DOHH2 (cell line): ENCODE results near the gene RPL15.

ENCODE experiments used
- H3F3A ChIP-seq: fragments of 200-600 bp; sonication (generic), shearing (Covaris generic); 2 replicates; pipeline ENCODE4 v1.6.0; 2016; ENCODE audit warnings: antibody characterized with exemption, mild to moderate bottlenecking; ENCODE audit not compliant: control insufficient read depth, insufficient read depth
- H3K27ac ChIP-seq: fragments of 200-600 bp; sonication (generic); 2 replicates; pipeline ENCODE4 v1.5.1; 2014; ENCODE audit warnings: low read depth, mild to moderate bottlenecking, low read length, moderate library complexity
- H3K27me3 ChIP-seq: fragments of 200-600 bp; sonication (generic); 2 replicates; pipeline ENCODE4 v1.6.1; 2014; ENCODE audit warnings: mild to moderate bottlenecking, low read length, mixed read lengths; ENCODE audit not compliant: control insufficient read depth
- H3K36me3 ChIP-seq: fragments of 200-600 bp; sonication (generic); 2 replicates; pipeline ENCODE4 v1.6.1; 2014; ENCODE audit warnings: mild to moderate bottlenecking, low read length, moderate library complexity, mixed read lengths; ENCODE audit not compliant: control insufficient read depth
- H3K4me1 ChIP-seq: fragments of 200-600 bp; sonication (generic); 2 replicates; pipeline ENCODE4 v1.6.1; 2014; ENCODE audit warnings: mild to moderate bottlenecking, low read length, mixed read lengths; ENCODE audit not compliant: control insufficient read depth
- H3K4me2 ChIP-seq: fragments of 200-600 bp; sonication (generic); 2 replicates; pipeline ENCODE4 v1.6.0; 2014; ENCODE audit warnings: mild to moderate bottlenecking, low read length, moderate library complexity
- H3K4me3 ChIP-seq: fragments of 200-600 bp; sonication (generic); 2 replicates; pipeline ENCODE4 v1.5.1; 2014; ENCODE audit warnings: mild to moderate bottlenecking, low read length, mixed read lengths
- H3K79me2 ChIP-seq: fragments of 200-600 bp; sonication (generic); 2 replicates; pipeline ENCODE4 v1.6.1; 2014; ENCODE audit warnings: mild to moderate bottlenecking, low read length, mixed read lengths; ENCODE audit not compliant: control insufficient read depth
- H3K9me2 ChIP-seq: fragments of 200-600 bp; sonication (generic); replicated peaks from 2 replicates; pipeline ENCODE4 v1.6.1; 2014; ENCODE audit warnings: mild to moderate bottlenecking, low read length, mixed read lengths; ENCODE audit not compliant: control insufficient read depth
- H3K9me3 ChIP-seq: fragments of 200-600 bp; sonication (generic); 2 replicates; pipeline ENCODE4 v1.6.1; 2014; ENCODE audit warnings: antibody characterized with exemption, low read length, mixed read lengths; ENCODE audit not compliant: control insufficient read depth, insufficient read depth
- H4K20me1 ChIP-seq: fragments of 200-600 bp; sonication (generic); 2 replicates; pipeline ENCODE4 v1.6.0; 2014; ENCODE audit warnings: low read depth, mild to moderate bottlenecking, antibody characterized with exemption, low read length, moderate library complexity; ENCODE audit not compliant: control insufficient read depth, insufficient read depth
- EZH2phosphoT487 ChIP-seq: fragments of 200-600 bp; sonication (generic); IDR thresholded peaks from 2 replicates; pipeline ENCODE4 v1.6.1; 2017; ENCODE audit warnings: borderline replicate concordance, mild to moderate bottlenecking, antibody characterized with exemption, low read length, moderate library complexity, mixed read lengths
- TF ChIP-seq, protein P1 (sequence below): fragments of 200-600 bp; sonication (generic); IDR thresholded peaks from one replicate; pipeline ENCODE4 v1.5.1; 2014; ENCODE audit warnings: antibody characterized with exemption, mild to moderate bottlenecking, low read depth, low read length; ENCODE audit not compliant: poor library complexity, severe bottlenecking

Gene RPL15

DNA sequence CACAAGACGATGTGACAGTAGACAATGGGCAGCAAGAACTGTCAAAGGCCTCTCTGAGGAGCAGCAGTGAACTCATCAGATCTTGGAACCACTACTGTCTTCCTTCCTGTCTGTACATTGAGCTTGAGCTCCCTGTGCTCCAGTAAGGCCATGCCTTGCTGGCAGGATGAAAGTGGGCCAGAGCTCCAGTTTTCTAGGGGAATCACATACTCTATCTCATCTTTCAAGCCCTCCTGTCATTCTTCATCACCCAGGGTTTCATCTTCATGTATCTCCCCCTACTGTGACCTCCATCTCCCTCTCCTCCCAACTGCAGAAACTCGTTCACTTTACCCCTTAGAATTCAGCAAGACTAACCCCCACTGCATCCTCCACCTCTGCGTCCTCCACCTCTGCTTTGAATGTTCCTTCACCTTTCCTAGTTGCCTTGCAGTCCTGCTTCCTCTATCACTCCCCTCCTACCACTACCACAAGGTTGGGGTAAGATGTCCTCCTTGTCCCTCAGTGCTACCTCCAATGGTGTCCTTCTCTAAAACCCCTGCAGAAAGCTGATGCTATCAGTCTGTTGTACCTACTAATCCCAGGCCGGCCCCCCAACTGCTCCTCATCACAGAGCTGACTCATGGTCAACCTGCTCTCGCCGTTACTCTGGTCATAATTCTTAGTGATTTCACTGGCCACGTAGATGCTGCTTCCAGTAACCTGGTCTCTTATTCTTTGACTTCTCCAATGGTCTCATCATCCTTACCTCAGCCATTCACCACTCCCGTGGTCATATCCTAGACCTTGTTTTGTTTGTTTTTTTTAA lies 22.5 kb upstream of the RPL15 start:
- no peak overlapping the region for H3K4me3 ChIP-seq
- no peaks in the 10 kb centered on the region for H3K27me3 ChIP-seq
- H3K9me2 ChIP-seq, result no peaks in the 10 kb centered on the region
- H3K79me2 ChIP-seq, result no peaks in the 10 kb centered on the region
- TF ChIP-seq, protein P1, sequence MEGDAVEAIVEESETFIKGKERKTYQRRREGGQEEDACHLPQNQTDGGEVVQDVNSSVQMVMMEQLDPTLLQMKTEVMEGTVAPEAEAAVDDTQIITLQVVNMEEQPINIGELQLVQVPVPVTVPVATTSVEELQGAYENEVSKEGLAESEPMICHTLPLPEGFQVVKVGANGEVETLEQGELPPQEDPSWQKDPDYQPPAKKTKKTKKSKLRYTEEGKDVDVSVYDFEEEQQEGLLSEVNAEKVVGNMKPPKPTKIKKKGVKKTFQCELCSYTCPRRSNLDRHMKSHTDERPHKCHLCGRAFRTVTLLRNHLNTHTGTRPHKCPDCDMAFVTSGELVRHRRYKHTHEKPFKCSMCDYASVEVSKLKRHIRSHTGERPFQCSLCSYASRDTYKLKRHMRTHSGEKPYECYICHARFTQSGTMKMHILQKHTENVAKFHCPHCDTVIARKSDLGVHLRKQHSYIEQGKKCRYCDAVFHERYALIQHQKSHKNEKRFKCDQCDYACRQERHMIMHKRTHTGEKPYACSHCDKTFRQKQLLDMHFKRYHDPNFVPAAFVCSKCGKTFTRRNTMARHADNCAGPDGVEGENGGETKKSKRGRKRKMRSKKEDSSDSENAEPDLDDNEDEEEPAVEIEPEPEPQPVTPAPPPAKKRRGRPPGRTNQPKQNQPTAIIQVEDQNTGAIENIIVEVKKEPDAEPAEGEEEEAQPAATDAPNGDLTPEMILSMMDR, result no peak
- TF ChIP-seq EZH2phosphoT487, result no peak
- peaks cover 44% of the 10 kb centered on the region for H3K36me3 ChIP-seq
- H4K20me1 ChIP-seq, result 0 out of 2 replicates have a peak, but pooled peaks cover 5% of the 10 kb centered on the region
- no peaks in the 10 kb centered on the region for H3K4me1 ChIP-seq
- no peak overlapping the region for H3K4me2 ChIP-seq
- H3K9me3 ChIP-seq, result no peaks in the 10 kb centered on the region
- no peaks in the 10 kb centered on the region for H3F3A ChIP-seq
- no peak overlapping the region for H3K27ac ChIP-seq

DNA sequence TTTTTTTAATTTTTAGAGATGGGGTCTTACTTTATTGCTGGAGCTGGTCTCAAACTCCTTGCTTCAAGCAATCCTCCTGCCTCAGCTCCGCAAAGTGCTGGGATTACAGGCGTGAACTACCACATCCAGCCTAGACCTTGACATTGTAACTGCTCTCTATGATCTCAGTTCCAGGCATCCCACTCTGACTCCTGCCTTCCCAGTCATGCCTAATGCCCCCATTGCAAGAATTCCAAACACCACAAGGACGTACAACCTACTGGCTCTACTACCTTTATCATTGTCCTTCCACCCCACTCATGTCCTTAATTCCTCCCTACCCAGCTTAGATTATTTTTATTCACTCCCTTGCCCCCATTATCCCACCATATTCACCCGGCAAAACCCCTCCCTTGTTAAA lies 21.8 kb upstream of the RPL15 start:
- no peak overlapping the region for H3K4me3 ChIP-seq
- H3K9me2 ChIP-seq, result no peaks in the 10 kb centered on the region
- 0 out of 2 replicates have a peak, but pooled peaks cover 5% of the 10 kb centered on the region for H4K20me1 ChIP-seq
- no peaks in the 10 kb centered on the region for H3K27me3 ChIP-seq
- no peaks in the 10 kb centered on the region for H3F3A ChIP-seq
- no peaks in the 10 kb centered on the region for H3K4me1 ChIP-seq
- H3K27ac ChIP-seq, result no peak overlapping the region
- TF ChIP-seq, protein P1, result no peak
- TF ChIP-seq EZH2phosphoT487, result no peak
- H3K36me3 ChIP-seq, result peaks cover 46% of the 10 kb centered on the region
- no peaks in the 10 kb centered on the region for H3K9me3 ChIP-seq
- no peak overlapping the region for H3K4me2 ChIP-seq
- no peaks in the 10 kb centered on the region for H3K79me2 ChIP-seq

DNA sequence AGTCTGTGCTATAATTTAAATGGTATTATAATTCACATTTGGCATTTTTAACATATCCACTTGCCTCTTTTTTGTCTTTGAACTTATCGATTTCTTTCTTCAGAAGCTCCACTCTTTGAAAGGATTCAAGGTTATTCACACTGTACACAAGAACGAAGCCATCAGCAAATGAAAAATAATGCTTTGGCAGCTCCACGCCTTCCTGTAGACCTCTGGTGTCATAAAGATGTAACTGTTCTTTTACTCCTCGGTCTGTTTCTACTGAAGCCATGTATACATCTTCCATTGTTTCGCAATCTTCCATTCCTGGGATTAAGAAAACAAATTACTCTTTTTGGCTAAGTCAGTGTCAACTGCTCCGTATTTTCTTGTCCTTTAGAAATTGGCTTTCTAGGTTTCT lies 16.2 kb upstream of the RPL15 start:
- H3K79me2 ChIP-seq, result no peaks in the 10 kb centered on the region
- no peaks in the 10 kb centered on the region for H3K27me3 ChIP-seq
- H3K9me3 ChIP-seq, result no peaks in the 10 kb centered on the region
- H4K20me1 ChIP-seq, result no peaks in the 10 kb centered on the region
- peaks cover 23% of the 10 kb centered on the region for H3K36me3 ChIP-seq
- H3F3A ChIP-seq, result no peaks in the 10 kb centered on the region
- TF ChIP-seq, protein P1, result no peak
- no peak for TF ChIP-seq EZH2phosphoT487
- H3K27ac ChIP-seq, result no peak overlapping the region
- H3K9me2 ChIP-seq, result no peaks in the 10 kb centered on the region
- no peak overlapping the region for H3K4me3 ChIP-seq
- no peaks in the 10 kb centered on the region for H3K4me1 ChIP-seq
- H3K4me2 ChIP-seq, result no peak overlapping the region
